KBM-7 (cell line): ENCODE measurements around the gene IER5L.
"Not testable (repeated sequence)": the region's sequence is repeated elsewhere in the genome, so short reads cannot be mapped to it uniquely, and the experiment has no call there.

Source experiments
- DNase-seq: peaks from one replicate; pipeline ENCODE4 v3.0.0-alpha.2; 2015
- in situ Hi-C: fragments of 300-500 bp; cut with MboI; formaldehyde crosslinking; loops from 2 replicates; pipeline ENCODE4 v1.14.3; 2020; ENCODE audit warnings: low sequenced_read_pairs, low pct_unique_long_range_greater_than_20kb, mixed read lengths

Gene IER5L

DNA sequence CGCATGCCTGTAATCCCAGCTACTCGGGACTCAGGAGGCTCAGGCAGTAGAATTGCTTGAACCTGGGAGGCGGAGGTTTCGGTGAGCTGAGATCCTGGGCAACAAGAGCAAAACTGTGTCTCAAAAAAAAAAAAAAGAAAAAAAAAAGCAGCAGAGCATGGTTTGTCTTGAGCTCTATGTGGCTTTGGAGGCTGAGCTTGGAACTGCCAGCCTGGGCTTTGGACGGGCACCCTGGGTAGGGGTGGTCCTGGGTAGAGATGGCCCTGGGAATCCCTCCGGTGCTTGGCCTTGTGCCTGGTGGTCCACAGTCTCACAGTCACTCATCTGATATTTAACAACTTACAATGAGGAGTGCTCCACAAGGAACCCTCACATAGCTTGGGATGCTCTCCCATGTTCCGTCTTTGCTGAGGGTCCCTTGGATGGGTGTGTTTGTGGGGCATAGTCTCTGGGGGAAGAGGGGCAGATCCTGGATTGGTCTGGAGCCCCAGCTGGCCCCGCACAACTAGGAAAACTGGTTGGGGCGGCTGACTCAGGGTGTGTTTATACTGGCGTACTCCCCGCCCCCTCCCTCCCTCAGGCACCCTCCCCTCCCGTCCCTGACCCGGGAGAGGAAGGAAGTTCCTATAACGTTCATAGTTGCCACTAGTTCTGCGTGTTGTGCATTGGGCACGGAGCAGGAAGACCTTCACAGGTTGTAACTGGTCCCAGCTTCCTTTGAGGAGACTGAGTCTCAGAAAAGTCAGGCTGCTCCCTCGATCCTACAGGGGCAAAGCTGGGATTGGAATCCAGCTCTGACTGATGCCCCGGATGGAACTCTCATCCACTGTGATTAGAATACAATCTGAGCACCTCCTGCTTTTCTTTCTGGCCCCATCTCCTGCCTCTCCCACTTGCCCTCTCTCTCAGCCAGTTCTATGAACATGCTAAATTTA is 11.2 kb downstream of the IER5L start:
- in situ Hi-C loops = no loop called here
- DNase-seq = peak; percentile 62

GRCh38 chr9:129165198-129165597 is 12.9 kb downstream of the IER5L start:
- in situ Hi-C loops = no loop called here
- DNase-seq = no peak

GRCh38 chr9:129164246-129164930 is 13.7 kb downstream of the IER5L start:
- in situ Hi-C loops = no loop called here
- no peak for DNase-seq

DNA sequence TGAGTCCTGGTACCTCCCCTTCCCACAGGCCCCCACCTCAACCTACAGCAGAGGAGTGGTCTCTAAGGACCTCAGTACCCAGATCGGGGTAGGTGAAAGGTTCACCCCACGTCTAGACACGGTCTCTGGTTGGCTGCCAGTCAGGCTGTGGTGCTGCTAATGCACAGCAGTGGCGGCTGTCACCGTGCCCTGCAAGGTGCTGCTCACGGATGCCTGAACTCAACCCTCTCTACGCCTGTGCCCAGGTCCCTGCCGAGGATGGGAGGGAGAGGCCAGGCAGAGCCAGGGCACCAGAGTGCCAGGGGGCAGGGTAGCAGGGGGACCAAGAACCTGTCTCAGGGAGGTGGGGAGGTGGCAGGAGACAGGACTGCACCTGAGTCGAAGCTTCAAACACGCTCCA is 14.3 kb downstream of the IER5L start:
- DNase-seq = no peak
- in situ Hi-C loops = no loop called here

GRCh38 chr9:129163198-129163670 is 14.8 kb downstream of the IER5L start:
- in situ Hi-C loops, DNase-seq: not testable (repeated sequence)

- in situ Hi-C loops = no loop called here
- no peak for DNase-seq
Observed at GRCh38 chr9:129162497-129163197, 15.4 kb downstream of the IER5L start.

GRCh38 chr9:129161534-129161837 is 16.6 kb downstream of the IER5L start:
- in situ Hi-C loops = no loop called here
- DNase-seq = no peak

DNA sequence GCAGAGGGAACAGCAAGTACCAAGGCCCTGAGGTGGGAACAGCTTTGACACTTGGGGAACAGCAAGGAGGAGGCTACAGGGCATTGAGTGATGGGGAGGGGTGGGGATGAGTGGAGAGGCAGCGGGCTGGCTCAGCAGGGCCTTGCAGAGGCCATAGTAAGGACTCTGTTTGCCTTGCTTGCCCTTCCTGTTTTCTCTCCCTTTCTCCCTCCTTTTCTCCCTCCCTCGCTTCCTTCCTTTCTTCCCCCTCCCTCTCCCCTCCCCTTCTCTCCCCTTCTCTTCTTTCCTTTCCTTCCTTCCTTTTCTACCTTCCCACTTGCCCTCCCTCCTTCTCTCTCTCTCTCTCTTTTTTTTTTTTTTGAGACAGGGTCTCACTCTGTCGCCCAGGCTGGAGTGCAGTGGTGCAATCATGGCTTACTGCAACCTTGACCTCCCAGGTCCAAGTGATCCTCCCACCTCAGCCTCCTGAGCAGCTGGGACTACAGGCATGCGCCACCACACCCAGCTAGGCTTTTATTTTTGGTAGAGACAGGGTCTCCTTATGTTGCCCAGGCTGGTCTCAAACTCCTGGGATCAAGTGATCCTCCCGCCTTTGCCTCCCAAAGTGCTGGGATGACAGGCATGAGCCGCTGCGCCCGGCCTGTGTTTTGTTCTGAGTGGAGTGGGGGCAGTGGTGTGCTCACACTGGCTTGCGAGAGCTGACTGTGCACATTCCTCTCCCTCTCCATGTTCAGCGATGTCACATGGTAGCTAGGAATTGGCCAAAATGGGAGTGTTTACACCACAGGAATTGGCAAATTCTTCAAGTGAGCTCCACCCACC is 17.1 kb downstream of the IER5L start:
- no peak for DNase-seq
- in situ Hi-C loops = no loop called here

- in situ Hi-C loops = no loop called here
- DNase-seq = no peak
Observed at GRCh38 chr9:129156163-129156562, 21.9 kb downstream of the IER5L start.

- no peak for DNase-seq
- in situ Hi-C loops = no loop called here
Observed at GRCh38 chr9:129154866-129155477, 23.1 kb downstream of the IER5L start.

GRCh38 chr9:129151469-129151868 is 26.6 kb downstream of the IER5L start:
- no peak for DNase-seq
- in situ Hi-C loops = no loop called here

GRCh38 chr9:129150672-129151211 is 27.3 kb downstream of the IER5L start:
- in situ Hi-C loops = no loop called here
- DNase-seq = no peak

- DNase-seq = no peak
- in situ Hi-C loops = no loop called here
Observed at GRCh38 chr9:129150122-129150521, 27.9 kb downstream of the IER5L start.

DNA sequence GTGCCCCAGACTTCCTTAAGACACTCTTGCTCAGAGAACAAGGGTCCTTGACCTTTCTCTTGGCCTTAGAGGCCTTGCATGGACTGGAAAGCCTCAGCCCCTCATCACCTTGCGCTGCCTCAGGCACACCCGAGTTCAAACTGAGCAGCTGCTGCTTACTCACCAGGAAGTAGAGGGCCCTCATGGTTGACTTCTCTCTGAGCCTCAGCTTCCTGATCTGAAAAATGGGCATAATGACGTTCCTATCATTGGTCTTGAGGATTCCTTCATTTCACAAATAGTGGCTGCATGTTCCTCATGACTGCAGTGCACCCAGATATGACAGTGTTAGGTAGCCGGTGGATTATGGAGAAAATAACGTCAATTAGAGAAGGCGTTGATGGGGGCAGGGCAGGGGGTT is 28.6 kb downstream of the IER5L start:
- no peak for DNase-seq
- in situ Hi-C loops = loop anchor here (25.0 kb wide), 1 partner anchor 638 kb away; no protein-coding TSS in a partner anchor

DNA sequence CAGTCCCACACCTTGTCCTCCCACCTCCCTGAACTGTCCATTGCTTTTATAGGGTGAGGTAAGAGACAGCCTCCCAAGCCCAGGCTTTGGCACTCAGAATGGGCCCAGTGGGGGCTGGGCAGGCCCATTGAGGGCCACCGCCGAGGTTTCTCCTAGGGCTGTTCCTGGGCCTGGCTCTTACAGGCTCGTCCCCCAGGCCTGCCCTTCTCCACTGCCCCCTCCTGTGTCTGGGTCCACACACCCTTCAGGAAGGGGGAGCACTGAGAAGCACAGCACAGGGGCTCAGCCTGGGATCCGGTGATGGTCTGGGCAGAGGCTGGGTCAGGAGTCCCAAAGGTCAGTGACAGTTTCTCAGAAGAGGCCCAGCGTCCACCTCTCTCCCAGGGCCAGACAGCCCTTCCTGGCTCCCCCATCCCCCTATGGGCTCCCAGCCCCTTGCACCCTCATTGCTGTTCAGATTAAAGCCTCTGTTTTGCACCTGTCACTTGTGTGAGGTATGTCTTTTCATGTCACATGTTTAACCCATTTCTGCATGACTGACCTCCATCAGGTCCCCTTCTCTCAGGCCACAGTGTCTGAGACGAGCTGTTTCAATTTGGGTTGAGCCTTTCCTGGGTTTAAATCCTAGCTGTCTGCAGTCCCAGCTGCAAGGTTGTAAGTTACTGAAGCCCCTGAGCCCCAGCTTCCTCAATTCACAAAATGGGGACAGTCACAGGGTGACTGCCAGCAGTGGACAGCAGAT is 29.4 kb downstream of the IER5L start:
- in situ Hi-C loops = loop anchor here (25.0 kb wide), 1 partner anchor 639 kb away; no protein-coding TSS in a partner anchor
- DNase-seq = no peak

DNA sequence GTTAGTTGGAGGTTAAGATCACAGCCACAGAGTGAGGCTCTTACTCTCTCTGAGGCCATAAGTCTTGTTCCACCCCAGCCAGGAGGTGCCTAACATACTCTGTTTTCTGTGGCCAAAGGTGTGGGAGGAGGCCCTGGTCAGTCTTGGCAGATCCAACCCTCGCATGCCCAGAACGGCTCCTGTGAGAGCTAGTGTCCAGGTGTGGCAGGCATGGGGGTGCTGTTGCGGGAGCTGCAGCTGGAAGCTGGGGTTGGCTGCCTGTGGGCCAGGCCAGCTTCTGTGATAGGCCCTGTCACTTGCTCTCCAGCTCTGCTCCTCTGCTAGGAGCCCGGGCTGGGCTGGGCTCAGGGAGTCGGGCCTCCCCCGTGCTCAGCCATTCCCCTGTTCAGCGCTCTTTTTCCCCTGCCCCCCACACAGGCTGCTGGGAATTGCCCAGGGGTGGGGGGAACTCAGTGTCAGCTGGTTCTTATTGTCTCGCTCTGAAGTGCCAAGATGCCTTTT is 31.6 kb downstream of the IER5L start:
- in situ Hi-C loops = loop anchor here (25.0 kb wide), 1 partner anchor 641 kb away; no protein-coding TSS in a partner anchor

DNA sequence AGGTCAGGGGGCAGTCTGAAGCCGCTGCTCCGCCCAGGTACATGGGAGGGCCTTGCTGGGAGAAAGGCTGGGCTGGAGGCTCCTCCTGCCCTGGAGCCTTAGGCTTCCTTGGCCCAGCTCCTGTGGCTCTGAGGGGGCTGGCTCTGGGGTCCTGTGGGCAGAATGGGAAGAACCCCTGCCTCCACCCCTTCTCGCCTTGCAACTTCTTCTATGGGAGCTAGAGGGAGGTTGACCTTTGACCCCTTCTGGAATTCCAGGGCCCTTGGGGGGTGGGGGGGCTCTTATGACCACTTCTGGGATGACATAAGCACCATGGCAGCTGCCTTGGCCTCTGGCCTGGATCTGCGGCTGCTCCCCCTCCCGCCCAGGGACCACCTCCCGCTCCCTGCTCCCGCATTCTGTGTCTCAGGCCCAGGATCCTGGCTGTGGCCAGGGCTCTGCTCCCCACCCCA is 32.2 kb downstream of the IER5L start:
- DNase-seq = no peak
- in situ Hi-C loops = loop anchor here (25.0 kb wide), 1 partner anchor 641 kb away; no protein-coding TSS in a partner anchor

More for the DNA sequence above, 31.6 kb downstream of the IER5L start:
- no peak for DNase-seq
